HEK293 (cell line): ENCODE measurements around the gene ETV6.

ENCODE experiments used
- REST ChIP-seq: fragments of 450-650 bp; formaldehyde crosslinking; IDR thresholded peaks from 2 replicates; pipeline ENCODE4 v1.5.1; 2016; ENCODE audit warnings: missing biosample characterization, missing genetic modification characterization
- YY1 ChIP-seq: fragments of 450-650 bp; formaldehyde crosslinking; IDR thresholded peaks from 2 replicates; pipeline ENCODE4 v1.5.1; 2018; ENCODE audit warnings: missing biosample characterization, missing genetic modification characterization
- ZFP3 ChIP-seq: fragments of 450-650 bp; formaldehyde crosslinking; IDR thresholded peaks from 2 replicates; pipeline ENCODE4 v1.5.1; 2016; ENCODE audit warnings: low read depth, missing biosample characterization, missing genetic modification characterization
- ZNF274 ChIP-seq, 2 experiments: fragments of 200-500 bp in 1 of 2; fragments of 450-650 bp in 1 of 2; sonication (Bioruptor generic) in 1 of 2; formaldehyde crosslinking in 1 of 2; IDR thresholded peaks; 2 replicates each; pipeline versions ENCODE4 v1.5.1 to v1.6.1; 2014 to 2016; ENCODE audit warnings: borderline replicate concordance in 1 of 2, inconsistent platforms in 1 of 2, low read length in 1 of 2, missing biosample characterization in 1 of 2, missing genetic modification characterization in 1 of 2
- ZNF335 ChIP-seq: fragments of 450-650 bp; formaldehyde crosslinking; conservative IDR thresholded peaks from 2 replicates; pipeline ENCODE4 v1.5.1; 2016; ENCODE audit warnings: missing biosample characterization, missing genetic modification characterization
- ZNF48 ChIP-seq: fragments of 450-650 bp; formaldehyde crosslinking; IDR thresholded peaks from 2 replicates; pipeline ENCODE4 v1.5.1; 2016; ENCODE audit warnings: missing biosample characterization, missing genetic modification characterization
- ZNF561 ChIP-seq: fragments of 450-650 bp; IDR thresholded peaks from 2 replicates; pipeline ENCODE4 v1.5.1; 2018; ENCODE audit warnings: missing biosample characterization, missing genetic modification characterization, borderline replicate concordance
- ZNF664 ChIP-seq: fragments of 450-650 bp; formaldehyde crosslinking; IDR thresholded peaks from 2 replicates; pipeline ENCODE4 v1.5.1; 2016; ENCODE audit warnings: missing biosample characterization, missing genetic modification characterization
- ZNF830 ChIP-seq: fragments of 450-650 bp; IDR thresholded peaks from 2 replicates; pipeline ENCODE4 v1.5.0; 2018; ENCODE audit warnings: missing biosample characterization, missing genetic modification characterization, low read depth, mild to moderate bottlenecking, moderate library complexity
- TF ChIP-seq, protein P1 (sequence below): fragments of 450-650 bp; formaldehyde crosslinking; IDR thresholded peaks from 2 replicates; pipeline ENCODE4 v1.5.1; 2017; ENCODE audit warnings: missing biosample characterization, missing genetic modification characterization
- TF ChIP-seq, protein P2 (sequence below): fragments of 450-650 bp; formaldehyde crosslinking; IDR thresholded peaks from 2 replicates; pipeline ENCODE4 v1.5.1; 2016; ENCODE audit warnings: missing biosample characterization, missing genetic modification characterization
- TF ChIP-seq, protein P3 (sequence below): fragments of 450-650 bp; formaldehyde crosslinking; IDR thresholded peaks from 2 replicates; pipeline ENCODE4 v1.5.1; 2016; ENCODE audit warnings: missing biosample characterization, missing genetic modification characterization

DNA sequence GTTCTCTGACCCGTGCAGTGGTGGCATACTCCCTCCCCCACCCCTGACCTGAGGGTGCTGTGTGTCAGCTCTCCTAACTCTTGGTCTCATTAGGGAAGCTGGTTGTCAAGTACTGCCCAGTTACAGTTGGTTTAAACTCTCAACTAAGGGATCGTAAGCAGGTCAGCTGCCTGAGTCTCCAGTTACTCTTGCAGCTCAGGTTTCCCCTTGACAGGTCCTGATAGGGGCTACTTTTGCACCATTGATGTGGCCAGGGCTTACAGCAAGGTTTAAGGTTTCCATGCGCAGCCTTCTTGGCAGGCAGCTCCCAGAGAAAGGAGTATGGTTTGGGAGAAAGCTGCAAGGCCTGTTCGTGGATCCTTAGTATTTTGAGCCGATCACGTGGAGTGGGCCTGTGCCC lies 74.5 kb downstream of the ETV6 start:
- TF ChIP-seq, protein P1, sequence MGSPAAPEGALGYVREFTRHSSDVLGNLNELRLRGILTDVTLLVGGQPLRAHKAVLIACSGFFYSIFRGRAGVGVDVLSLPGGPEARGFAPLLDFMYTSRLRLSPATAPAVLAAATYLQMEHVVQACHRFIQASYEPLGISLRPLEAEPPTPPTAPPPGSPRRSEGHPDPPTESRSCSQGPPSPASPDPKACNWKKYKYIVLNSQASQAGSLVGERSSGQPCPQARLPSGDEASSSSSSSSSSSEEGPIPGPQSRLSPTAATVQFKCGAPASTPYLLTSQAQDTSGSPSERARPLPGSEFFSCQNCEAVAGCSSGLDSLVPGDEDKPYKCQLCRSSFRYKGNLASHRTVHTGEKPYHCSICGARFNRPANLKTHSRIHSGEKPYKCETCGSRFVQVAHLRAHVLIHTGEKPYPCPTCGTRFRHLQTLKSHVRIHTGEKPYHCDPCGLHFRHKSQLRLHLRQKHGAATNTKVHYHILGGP, result no peak
- no peak for TF ChIP-seq ZNF335 (tag by site-specific recombination)
- TF ChIP-seq, protein P2, sequence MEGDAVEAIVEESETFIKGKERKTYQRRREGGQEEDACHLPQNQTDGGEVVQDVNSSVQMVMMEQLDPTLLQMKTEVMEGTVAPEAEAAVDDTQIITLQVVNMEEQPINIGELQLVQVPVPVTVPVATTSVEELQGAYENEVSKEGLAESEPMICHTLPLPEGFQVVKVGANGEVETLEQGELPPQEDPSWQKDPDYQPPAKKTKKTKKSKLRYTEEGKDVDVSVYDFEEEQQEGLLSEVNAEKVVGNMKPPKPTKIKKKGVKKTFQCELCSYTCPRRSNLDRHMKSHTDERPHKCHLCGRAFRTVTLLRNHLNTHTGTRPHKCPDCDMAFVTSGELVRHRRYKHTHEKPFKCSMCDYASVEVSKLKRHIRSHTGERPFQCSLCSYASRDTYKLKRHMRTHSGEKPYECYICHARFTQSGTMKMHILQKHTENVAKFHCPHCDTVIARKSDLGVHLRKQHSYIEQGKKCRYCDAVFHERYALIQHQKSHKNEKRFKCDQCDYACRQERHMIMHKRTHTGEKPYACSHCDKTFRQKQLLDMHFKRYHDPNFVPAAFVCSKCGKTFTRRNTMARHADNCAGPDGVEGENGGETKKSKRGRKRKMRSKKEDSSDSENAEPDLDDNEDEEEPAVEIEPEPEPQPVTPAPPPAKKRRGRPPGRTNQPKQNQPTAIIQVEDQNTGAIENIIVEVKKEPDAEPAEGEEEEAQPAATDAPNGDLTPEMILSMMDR (tag by site-specific recombination), result no peak
- TF ChIP-seq ZNF561 (tag by site-specific recombination), result no peak
- TF ChIP-seq YY1 (tag by site-specific recombination), result no peak
- TF ChIP-seq ZFP3 (tag by site-specific recombination), result no peak
- no peak for TF ChIP-seq ZNF830 (tag by site-specific recombination)
- TF ChIP-seq ZNF48 (tag by site-specific recombination), result no peak
- TF ChIP-seq REST (tag by site-specific recombination), result no peak
- TF ChIP-seq ZNF664, result no peak
- TF ChIP-seq ZNF274 (IDR thresholded peaks at IDR 0.05; ENCODE audit: low read length), result no peak
- TF ChIP-seq ZNF274 (tag by site-specific recombination; IDR thresholded peaks at IDR 0.05; ENCODE audit: borderline replicate concordance), result no peak
- TF ChIP-seq, protein P3, sequence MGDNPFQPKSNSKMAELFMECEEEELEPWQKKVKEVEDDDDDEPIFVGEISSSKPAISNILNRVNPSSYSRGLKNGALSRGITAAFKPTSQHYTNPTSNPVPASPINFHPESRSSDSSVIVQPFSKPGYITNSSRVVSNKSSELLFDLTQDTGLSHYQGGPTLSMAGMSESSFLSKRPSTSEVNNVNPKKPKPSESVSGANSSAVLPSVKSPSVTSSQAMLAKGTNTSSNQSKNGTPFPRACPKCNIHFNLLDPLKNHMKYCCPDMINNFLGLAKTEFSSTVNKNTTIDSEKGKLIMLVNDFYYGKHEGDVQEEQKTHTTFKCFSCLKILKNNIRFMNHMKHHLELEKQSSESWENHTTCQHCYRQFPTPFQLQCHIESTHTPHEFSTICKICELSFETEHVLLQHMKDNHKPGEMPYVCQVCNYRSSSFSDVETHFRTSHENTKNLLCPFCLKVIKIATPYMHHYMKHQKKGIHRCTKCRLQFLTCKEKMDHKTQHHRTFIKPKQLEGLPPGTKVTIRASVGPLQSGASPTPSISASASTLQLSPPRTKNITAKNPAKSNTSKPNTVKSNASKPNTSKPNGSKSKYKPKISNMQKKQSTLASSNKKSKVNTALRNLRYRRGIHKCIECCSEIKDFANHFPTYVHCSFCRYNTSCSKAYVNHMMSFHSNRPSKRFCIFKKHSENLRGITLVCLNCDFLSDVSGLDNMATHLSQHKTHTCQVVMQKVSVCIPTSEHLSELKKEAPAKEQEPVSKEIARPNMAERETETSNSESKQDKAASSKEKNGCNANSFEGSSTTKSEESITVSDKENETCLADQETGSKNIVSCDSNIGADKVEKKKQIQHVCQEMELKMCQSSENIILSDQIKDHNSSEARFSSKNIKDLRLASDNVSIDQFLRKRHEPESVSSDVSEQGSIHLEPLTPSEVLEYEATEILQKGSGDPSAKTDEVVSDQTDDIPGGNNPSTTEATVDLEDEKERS, result no peak
